ENCODE measurements around the gene SLX9. TPM values are rescaled to one million over a fixed set of nuclear protein-coding genes. Genes with fewer than 3 reads are reported as not detected.

SLX9 gene
- total and polyA plus RNA-seq, 8 donors = 10.5 to 21.7 (median 13.6) TPM

GRCh38 chr21:44954281-44954771 lies 14.5 kb downstream of the SLX9 start:
- Histone ChIP-seq H3K4me1 (no peaks in the 10 kb centered on the region), H3K9me3 (no peaks in the 10 kb centered on the region), H3K4me3 (no peak overlapping the region), H3K27me3 (no peaks in the 10 kb centered on the region), H3K36me3 (peaks cover 0 to 9% (median 0%) of the 10 kb centered on the region in 3 donors), H3K27ac (no peak overlapping the region)
- no peak for FAIRE-seq
- no peak for ATAC-seq
- intact Hi-C loops (cut with DNase I) = loop anchor here in 1 of 3 donors (5.0 kb wide), 1 partner anchor 173 kb away; no protein-coding TSS in a partner anchor
- TF ChIP-seq CTCF (IDR thresholded peaks at IDR 0.05) = no peak
- WGBS, 2 donors = 88 to 93% methylated on average over 22 of the region's 22 CpGs
- peak in 2 of 6 donors; percentile 23 to 58 for DNase-seq

GRCh38 chr21:44955141-44955797 lies 15.4 kb downstream of the SLX9 start:
- no peak for TF ChIP-seq CTCF (IDR thresholded peaks at IDR 0.05)
- FAIRE-seq (no peak), ATAC-seq (no peak), DNase-seq (peak in 1 of 6 donors; percentile 23)
- WGBS, 2 donors = 89% methylated on average over 21 of the region's 21 CpGs
- Histone ChIP-seq H3K27me3 (no peaks in the 10 kb centered on the region), H3K27ac (no peak overlapping the region), H3K36me3 (peaks cover 0 to 9% (median 0%) of the 10 kb centered on the region in 3 donors), H3K4me1 (no peaks in the 10 kb centered on the region), H3K4me3 (no peak overlapping the region), H3K9me3 (no peaks in the 10 kb centered on the region)
- intact Hi-C loops (cut with DNase I) = no loop called here

- Histone ChIP-seq H3K9me3 (no peaks in the 10 kb centered on the region), H3K36me3 (peaks cover 0 to 9% (median 0%) of the 10 kb centered on the region in 3 donors), H3K27me3 (no peaks in the 10 kb centered on the region), H3K4me3 (no peak overlapping the region), H3K4me1 (no peaks in the 10 kb centered on the region), H3K27ac (no peak overlapping the region)
- TF ChIP-seq CTCF (IDR thresholded peaks at IDR 0.05) = no peak
- intact Hi-C loops (cut with DNase I) = no loop called here
- ATAC-seq = no peak
- WGBS, 2 donors = 87 to 89% methylated on average over 16 of the region's 16 CpGs
- DNase-seq = peak in 1 of 6 donors; percentile 28
- FAIRE-seq = no peak
Observed at GRCh38 chr21:44955798-44956175, 16.0 kb downstream of the SLX9 start.

- peak in 1 of 6 donors; percentile 34 for DNase-seq
- Histone ChIP-seq H3K4me1 (no peaks in the 10 kb centered on the region), H3K4me3 (no peak overlapping the region), H3K27me3 (no peaks in the 10 kb centered on the region), H3K36me3 (peaks cover 0 to 12% (median 0%) of the 10 kb centered on the region in 3 donors), H3K27ac (no peak overlapping the region), H3K9me3 (no peaks in the 10 kb centered on the region)
- no peak for TF ChIP-seq CTCF (IDR thresholded peaks at IDR 0.05)
- no peak for FAIRE-seq
- intact Hi-C loops (cut with DNase I) = no loop called here
- ATAC-seq = no peak
- WGBS, 2 donors = 93 to 94% methylated on average over 35 of the region's 35 CpGs
Observed at GRCh38 chr21:44956356-44957046, 16.7 kb downstream of the SLX9 start.
